Gastrocnemius medialis (tissue), 4 donors: ENCODE measurements around the gene RPS6KA4. TPM values are rescaled to one million over a fixed set of nuclear protein-coding genes. Genes with fewer than 3 reads are reported as not detected.

Experiments
- ATAC-seq, 2 donors: fragments of 150-250 bp; one replicate each; pipeline ENCODE4 v1.9.1; 2016
- DNase-seq, 2 donors: peaks; one replicate each; pipeline ENCODE4 v3.0.0-alpha.2; 2019
- H3K27ac ChIP-seq, 4 donors: fragments of 200-600 bp; sonication (generic); 1 replicate in 1 of 4; 2 replicates in 3 of 4; pipeline ENCODE4 v1.5.1; 2016 to 2018; ENCODE audit warnings: mild to moderate bottlenecking in 2 of 4, moderate library complexity in 1 of 4
- H3K27me3 ChIP-seq, 3 donors: fragments of 200-600 bp; sonication (generic) in 2 of 3; 1 replicate in 1 of 3; 2 replicates in 2 of 3; pipeline versions ENCODE4 v1.5.1 to v1.6.0; 2016 to 2019; ENCODE audit warnings: mild to moderate bottlenecking in 1 of 3, moderate library complexity in 1 of 3
- H3K36me3 ChIP-seq, 2 donors: fragments of 200-600 bp; sonication (generic) in 1 of 2; one replicate each; pipeline ENCODE4 v1.5.1; 2017 to 2018
- H3K4me1 ChIP-seq, 2 donors: fragments of 200-600 bp; sonication (generic) in 1 of 2; one replicate each; pipeline ENCODE4 v1.5.1; 2016 to 2017; ENCODE audit warnings: mild to moderate bottlenecking in 2 of 2
- H3K4me3 ChIP-seq, 4 donors: fragments of 200-600 bp; sonication (generic) in 3 of 4; 1 replicate in 1 of 4; 2 replicates in 3 of 4; pipeline ENCODE4 v1.5.1; 2016 to 2019; ENCODE audit warnings: mild to moderate bottlenecking in 2 of 4
- H3K9me3 ChIP-seq, 3 donors: fragments of 200-600 bp; sonication (generic) in 2 of 3; 1 replicate in 1 of 3; 2 replicates in 2 of 3; pipeline ENCODE4 v1.5.1; 2016 to 2019
- POLR2A ChIP-seq, 2 donors: fragments of 450-650 bp; IDR thresholded peaks; one replicate each; pipeline ENCODE4 v1.6.1; 2017; ENCODE audit warnings: antibody characterized with exemption in 2 of 2, mild to moderate bottlenecking in 2 of 2, moderate library complexity in 2 of 2
- in situ Hi-C, 4 donors: fragments of 200-750 bp; cut with MboI; loops; one replicate each; pipeline versions ENCODE4 v1.15.0 to v1.8.0; 2017; ENCODE audit warnings: low sequenced_read_pairs in 4 of 4
- intact Hi-C: fragments of 100-400 bp; cut with DNase I; formaldehyde crosslinking; loops from one replicate; pipeline ENCODE4 v1.15.1; 2023; ENCODE audit warnings: low total_unique reads
- total RNA-seq, 4 donors: library from RNA; depleted of rRNA; stranded (reverse); fragments of >200 nt; gene quantifications; one replicate each; pipeline versions ENCODE4 v1.1.0 to v1.2.3, GENCODE V29; 2016
- TF ChIP-seq, protein P1 (sequence below), 5 experiments: fragments of 450-650 bp in 3 of 5; fragments of 200-600 bp in 2 of 5; sonication (generic) in 2 of 5; IDR thresholded peaks in 4 of 5; conservative IDR thresholded peaks in 1 of 5; 1 replicate in 4 of 5; 2 replicates in 1 of 5; pipeline ENCODE4 v1.5.1; 2016 to 2019; ENCODE audit warnings: antibody characterized with exemption in 5 of 5, mild to moderate bottlenecking in 3 of 5, moderate library complexity in 3 of 5

The RPS6KA4 gene
- total RNA-seq, 4 donors from 2014 or later = 16.6 to 27.0 (median 17.2) TPM

DNA sequence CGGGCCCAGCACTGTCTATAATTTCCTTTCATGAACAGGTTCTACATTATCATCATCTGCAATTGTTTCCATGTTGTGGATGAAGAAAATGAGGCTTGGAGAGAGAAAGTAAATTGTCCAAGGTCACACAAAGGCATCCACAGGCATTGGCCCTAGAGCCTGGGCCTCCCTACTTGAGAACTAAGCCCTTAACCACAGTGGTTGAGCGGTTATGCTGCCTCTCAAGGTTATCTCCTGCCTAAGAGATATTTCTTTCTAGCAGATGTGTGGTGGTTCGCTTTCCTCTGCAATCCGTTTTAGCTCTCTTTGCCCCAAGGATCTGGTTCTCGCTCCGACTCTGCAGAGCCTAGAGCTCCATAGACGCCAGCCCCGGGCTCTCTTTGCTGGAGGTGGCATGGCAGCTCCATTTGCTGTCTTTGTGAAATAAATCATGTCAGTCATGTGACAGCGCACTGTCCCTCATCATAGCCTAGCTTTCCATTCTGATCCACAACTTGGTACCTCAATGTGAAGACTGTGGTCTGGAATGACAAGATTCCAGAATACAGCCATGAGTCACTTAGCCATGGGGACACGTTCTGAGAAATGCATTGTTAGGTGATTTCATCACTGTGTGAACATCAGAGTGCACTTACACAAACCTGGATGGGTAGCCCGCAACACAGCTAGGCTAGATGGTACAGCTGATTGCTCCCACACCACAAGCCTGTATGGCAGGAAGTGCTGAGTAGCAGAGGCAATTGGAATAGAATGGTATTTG is 27.2 kb downstream of the RPS6KA4 start:
- H3K4me3 ChIP-seq = no peak overlapping the region
- no peak for DNase-seq
- intact Hi-C loops = no loop called here
- H3K4me1 ChIP-seq = no peaks in the 10 kb centered on the region
- no peaks in the 10 kb centered on the region for H3K27me3 ChIP-seq
- H3K9me3 ChIP-seq = no peaks in the 10 kb centered on the region
- no peak for ATAC-seq
- in situ Hi-C loops = no loop called here
- TF ChIP-seq, protein P1, sequence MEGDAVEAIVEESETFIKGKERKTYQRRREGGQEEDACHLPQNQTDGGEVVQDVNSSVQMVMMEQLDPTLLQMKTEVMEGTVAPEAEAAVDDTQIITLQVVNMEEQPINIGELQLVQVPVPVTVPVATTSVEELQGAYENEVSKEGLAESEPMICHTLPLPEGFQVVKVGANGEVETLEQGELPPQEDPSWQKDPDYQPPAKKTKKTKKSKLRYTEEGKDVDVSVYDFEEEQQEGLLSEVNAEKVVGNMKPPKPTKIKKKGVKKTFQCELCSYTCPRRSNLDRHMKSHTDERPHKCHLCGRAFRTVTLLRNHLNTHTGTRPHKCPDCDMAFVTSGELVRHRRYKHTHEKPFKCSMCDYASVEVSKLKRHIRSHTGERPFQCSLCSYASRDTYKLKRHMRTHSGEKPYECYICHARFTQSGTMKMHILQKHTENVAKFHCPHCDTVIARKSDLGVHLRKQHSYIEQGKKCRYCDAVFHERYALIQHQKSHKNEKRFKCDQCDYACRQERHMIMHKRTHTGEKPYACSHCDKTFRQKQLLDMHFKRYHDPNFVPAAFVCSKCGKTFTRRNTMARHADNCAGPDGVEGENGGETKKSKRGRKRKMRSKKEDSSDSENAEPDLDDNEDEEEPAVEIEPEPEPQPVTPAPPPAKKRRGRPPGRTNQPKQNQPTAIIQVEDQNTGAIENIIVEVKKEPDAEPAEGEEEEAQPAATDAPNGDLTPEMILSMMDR (IDR thresholded peaks at IDR 0.05 in 4 of 5, conservative IDR thresholded peaks at IDR 0.05 in 1 of 5) = no peak
- TF ChIP-seq POLR2A (IDR thresholded peaks at IDR 0.05) = no peak
- no peaks in the 10 kb centered on the region for H3K36me3 ChIP-seq
- no peak overlapping the region for H3K27ac ChIP-seq

DNA sequence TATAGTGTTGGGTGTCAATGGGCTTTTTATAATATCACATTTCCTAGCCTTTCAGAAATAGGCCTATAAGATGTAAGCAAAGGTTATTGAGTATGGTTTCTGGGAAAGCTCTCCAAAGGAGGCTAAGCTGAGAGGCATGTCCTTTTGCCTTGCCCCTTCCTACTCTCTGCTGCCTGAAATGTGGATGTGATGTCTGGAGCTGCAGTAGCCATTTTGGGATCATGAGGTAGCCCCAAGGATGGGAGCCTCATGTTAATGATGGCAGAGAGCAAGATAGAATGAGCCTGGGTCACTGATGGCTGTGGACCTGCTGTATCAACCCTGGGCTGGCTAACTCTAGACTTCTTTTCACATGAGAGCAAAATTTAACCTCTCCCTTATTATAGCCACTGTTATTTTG is 29.0 kb downstream of the RPS6KA4 start:
- H3K36me3 ChIP-seq = no peaks in the 10 kb centered on the region
- H3K27ac ChIP-seq = no peak overlapping the region
- in situ Hi-C loops (no loop called here), intact Hi-C loops (no loop called here)
- ATAC-seq = no peak
- no peak for TF ChIP-seq POLR2A (IDR thresholded peaks at IDR 0.05)
- TF ChIP-seq, protein P1 (IDR thresholded peaks at IDR 0.05 in 4 of 5, conservative IDR thresholded peaks at IDR 0.05 in 1 of 5) = no peak
- no peaks in the 10 kb centered on the region for H3K27me3 ChIP-seq
- no peak overlapping the region for H3K4me3 ChIP-seq
- DNase-seq = no peak
- no peaks in the 10 kb centered on the region for H3K9me3 ChIP-seq
- no peaks in the 10 kb centered on the region for H3K4me1 ChIP-seq

DNA sequence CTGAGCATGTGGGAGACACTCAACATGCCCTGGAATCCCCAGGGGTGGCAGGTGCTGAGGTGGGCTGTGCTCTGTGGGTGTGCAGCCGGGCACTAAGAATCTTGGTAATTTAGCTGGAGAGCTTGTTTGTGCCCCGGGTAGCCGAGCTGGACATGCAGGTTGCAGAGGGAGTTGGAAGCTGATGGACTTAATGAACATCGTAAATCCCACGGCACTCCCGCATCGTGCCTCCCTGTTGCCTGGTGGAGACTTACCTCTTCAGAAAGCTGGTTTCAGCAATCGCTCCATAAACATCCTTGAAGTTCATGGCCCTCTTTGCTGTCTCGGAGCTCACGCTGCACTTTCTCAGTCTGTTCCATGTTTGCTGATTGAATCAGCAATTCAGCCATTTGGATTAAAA is 29.9 kb downstream of the RPS6KA4 start:
- intact Hi-C loops = no loop called here

DNA sequence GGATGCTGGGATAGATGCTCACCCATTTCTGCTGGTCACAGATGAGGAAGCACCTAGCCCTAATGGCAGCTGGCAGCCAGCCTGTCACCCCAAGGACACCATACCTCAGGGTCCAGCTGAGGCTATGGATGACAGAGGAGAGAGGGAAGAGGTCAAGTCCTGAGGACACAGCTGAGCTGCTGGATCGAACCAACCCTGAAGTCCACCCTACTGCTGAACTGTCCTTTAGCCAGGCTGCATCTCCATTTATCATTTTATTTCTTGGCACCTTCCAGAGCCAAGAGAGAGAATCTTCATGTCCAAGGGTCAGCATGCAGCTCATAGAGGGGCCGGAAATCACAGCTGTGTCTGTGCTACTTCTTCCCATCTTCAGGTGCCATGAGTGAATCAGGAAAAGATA is 30.9 kb downstream of the RPS6KA4 start:
- no peak for ATAC-seq
- no peak for DNase-seq
- Histone ChIP-seq H3K36me3 (no peaks in the 10 kb centered on the region), H3K9me3 (no peaks in the 10 kb centered on the region), H3K27ac (no peak overlapping the region), H3K27me3 (no peaks in the 10 kb centered on the region), H3K4me3 (no peak overlapping the region), H3K4me1 (peaks cover 0 to 5% of the 10 kb centered on the region in 2 donors)
- TF ChIP-seq POLR2A (IDR thresholded peaks at IDR 0.05) = no peak
- TF ChIP-seq, protein P1 (IDR thresholded peaks at IDR 0.05 in 4 of 5, conservative IDR thresholded peaks at IDR 0.05 in 1 of 5) = no peak
- in situ Hi-C loops = no loop called here
- intact Hi-C loops = no loop called here

More for the DNA sequence above, 29.9 kb downstream of the RPS6KA4 start:
- Histone ChIP-seq H3K27ac (no peak overlapping the region), H3K36me3 (no peaks in the 10 kb centered on the region), H3K4me1 (no peaks in the 10 kb centered on the region), H3K9me3 (no peaks in the 10 kb centered on the region), H3K4me3 (no peak overlapping the region), H3K27me3 (no peaks in the 10 kb centered on the region)
- ATAC-seq = no peak
- in situ Hi-C loops = no loop called here
- DNase-seq = no peak
- no peak for TF ChIP-seq POLR2A (IDR thresholded peaks at IDR 0.05)
- TF ChIP-seq, protein P1 (IDR thresholded peaks at IDR 0.05 in 4 of 5, conservative IDR thresholded peaks at IDR 0.05 in 1 of 5) = no peak
